HEK293 (cell line): ENCODE results near the gene PALM.

Source experiments
- SCRT1 ChIP-seq: fragments of 450-650 bp; formaldehyde crosslinking; IDR thresholded peaks from 2 replicates; pipeline ENCODE4 v1.5.1; 2016; ENCODE audit warnings: missing biosample characterization, missing genetic modification characterization, borderline replicate concordance
- ZFP3 ChIP-seq: fragments of 450-650 bp; formaldehyde crosslinking; IDR thresholded peaks from 2 replicates; pipeline ENCODE4 v1.5.1; 2016; ENCODE audit warnings: low read depth, missing biosample characterization, missing genetic modification characterization
- ZNF239 ChIP-seq: fragments of 450-650 bp; formaldehyde crosslinking; IDR thresholded peaks from 2 replicates; pipeline ENCODE4 v1.5.1; 2016; ENCODE audit warnings: missing biosample characterization, missing genetic modification characterization
- ZNF24 ChIP-seq: fragments of 450-650 bp; formaldehyde crosslinking; IDR thresholded peaks from 2 replicates; pipeline ENCODE4 v1.5.1; 2016; ENCODE audit warnings: missing biosample characterization, missing genetic modification characterization
- ZNF324 ChIP-seq: fragments of 450-650 bp; formaldehyde crosslinking; IDR thresholded peaks from 2 replicates; pipeline ENCODE4 v1.5.1; 2016; ENCODE audit warnings: missing biosample characterization, missing genetic modification characterization
- ZNF433 ChIP-seq: fragments of 450-650 bp; formaldehyde crosslinking; IDR thresholded peaks from 2 replicates; pipeline ENCODE4 v1.5.1; 2016; ENCODE audit warnings: missing biosample characterization, missing genetic modification characterization, low read depth
- ZNF701 ChIP-seq: fragments of 450-650 bp; formaldehyde crosslinking; IDR thresholded peaks from 2 replicates; pipeline ENCODE4 v1.5.1; 2016; ENCODE audit warnings: missing biosample characterization, missing genetic modification characterization
- TF ChIP-seq, protein P1 (sequence below): fragments of 450-650 bp; formaldehyde crosslinking; IDR thresholded peaks from 2 replicates; pipeline ENCODE4 v1.5.1; 2016; ENCODE audit warnings: missing biosample characterization, missing genetic modification characterization, low read depth
- TF ChIP-seq, protein P2 (sequence below): fragments of 450-650 bp; formaldehyde crosslinking; IDR thresholded peaks from 2 replicates; pipeline ENCODE4 v1.5.1; 2016; ENCODE audit warnings: missing biosample characterization, missing genetic modification characterization
- TF ChIP-seq, protein P3 (sequence below): fragments of 450-650 bp; formaldehyde crosslinking; IDR thresholded peaks from 2 replicates; pipeline ENCODE4 v1.5.1; 2016; ENCODE audit warnings: missing biosample characterization, missing genetic modification characterization
- TF ChIP-seq, protein P4 (sequence below): fragments of 450-650 bp; formaldehyde crosslinking; IDR thresholded peaks from 2 replicates; pipeline ENCODE4 v1.5.1; 2016; ENCODE audit warnings: missing biosample characterization, missing genetic modification characterization

DNA sequence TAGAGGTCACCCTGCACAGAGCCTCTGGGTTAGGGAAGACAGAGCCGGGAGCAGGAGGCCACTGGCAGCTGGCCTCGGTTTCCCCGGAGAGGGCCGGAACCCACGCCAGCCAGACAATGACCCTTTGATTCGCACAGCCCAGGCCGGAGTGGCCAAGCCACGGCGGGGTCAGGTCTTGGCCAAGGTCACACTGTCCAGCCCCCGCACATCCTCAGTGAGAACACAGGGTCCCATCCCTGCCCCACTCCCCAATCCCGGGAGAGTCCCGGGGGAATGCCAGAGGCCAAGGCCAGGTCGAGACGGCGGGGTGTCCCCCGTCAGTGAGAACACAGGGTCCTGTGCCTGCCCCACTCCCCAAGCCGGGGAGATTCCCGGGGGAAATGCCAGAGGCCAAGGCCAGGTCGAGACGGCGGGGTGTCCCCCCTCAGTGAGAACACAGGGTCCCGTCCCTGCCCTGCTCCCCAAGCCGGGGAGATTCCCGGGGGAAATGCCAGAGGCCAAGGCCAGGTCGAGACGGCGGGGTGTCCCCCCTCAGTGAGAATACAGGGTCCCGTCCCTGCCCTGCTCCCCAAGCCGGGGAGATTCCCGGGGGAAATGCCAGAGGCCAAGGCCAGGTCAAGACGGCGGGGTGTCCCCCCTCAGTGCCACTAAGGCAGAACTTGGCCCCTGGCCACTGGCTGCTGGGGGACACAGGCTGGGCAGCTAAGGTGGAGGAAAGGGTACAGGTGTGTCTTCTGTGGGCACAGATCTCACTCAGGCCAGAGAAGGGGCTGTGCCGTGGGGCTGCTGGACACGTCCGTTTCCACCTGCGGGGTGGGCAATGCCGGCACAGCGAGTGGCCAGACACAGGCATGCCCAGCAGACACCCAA, 34.2 kb upstream of the PALM start:
- TF ChIP-seq, protein P1, sequence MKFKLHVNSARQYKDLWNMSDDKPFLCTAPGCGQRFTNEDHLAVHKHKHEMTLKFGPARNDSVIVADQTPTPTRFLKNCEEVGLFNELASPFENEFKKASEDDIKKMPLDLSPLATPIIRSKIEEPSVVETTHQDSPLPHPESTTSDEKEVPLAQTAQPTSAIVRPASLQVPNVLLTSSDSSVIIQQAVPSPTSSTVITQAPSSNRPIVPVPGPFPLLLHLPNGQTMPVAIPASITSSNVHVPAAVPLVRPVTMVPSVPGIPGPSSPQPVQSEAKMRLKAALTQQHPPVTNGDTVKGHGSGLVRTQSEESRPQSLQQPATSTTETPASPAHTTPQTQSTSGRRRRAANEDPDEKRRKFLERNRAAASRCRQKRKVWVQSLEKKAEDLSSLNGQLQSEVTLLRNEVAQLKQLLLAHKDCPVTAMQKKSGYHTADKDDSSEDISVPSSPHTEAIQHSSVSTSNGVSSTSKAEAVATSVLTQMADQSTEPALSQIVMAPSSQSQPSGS: no peak
- TF ChIP-seq, protein P2, sequence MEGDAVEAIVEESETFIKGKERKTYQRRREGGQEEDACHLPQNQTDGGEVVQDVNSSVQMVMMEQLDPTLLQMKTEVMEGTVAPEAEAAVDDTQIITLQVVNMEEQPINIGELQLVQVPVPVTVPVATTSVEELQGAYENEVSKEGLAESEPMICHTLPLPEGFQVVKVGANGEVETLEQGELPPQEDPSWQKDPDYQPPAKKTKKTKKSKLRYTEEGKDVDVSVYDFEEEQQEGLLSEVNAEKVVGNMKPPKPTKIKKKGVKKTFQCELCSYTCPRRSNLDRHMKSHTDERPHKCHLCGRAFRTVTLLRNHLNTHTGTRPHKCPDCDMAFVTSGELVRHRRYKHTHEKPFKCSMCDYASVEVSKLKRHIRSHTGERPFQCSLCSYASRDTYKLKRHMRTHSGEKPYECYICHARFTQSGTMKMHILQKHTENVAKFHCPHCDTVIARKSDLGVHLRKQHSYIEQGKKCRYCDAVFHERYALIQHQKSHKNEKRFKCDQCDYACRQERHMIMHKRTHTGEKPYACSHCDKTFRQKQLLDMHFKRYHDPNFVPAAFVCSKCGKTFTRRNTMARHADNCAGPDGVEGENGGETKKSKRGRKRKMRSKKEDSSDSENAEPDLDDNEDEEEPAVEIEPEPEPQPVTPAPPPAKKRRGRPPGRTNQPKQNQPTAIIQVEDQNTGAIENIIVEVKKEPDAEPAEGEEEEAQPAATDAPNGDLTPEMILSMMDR (tag by site-specific recombination): no peak
- TF ChIP-seq ZNF239 (no peak), ZNF433 (tag by site-specific recombination) (no peak), ZFP3 (no peak), ZNF701 (no peak), SCRT1 (no peak), ZNF24 (tag by site-specific recombination) (no peak), ZNF324 (tag by site-specific recombination) (no peak)
- TF ChIP-seq, protein P3, sequence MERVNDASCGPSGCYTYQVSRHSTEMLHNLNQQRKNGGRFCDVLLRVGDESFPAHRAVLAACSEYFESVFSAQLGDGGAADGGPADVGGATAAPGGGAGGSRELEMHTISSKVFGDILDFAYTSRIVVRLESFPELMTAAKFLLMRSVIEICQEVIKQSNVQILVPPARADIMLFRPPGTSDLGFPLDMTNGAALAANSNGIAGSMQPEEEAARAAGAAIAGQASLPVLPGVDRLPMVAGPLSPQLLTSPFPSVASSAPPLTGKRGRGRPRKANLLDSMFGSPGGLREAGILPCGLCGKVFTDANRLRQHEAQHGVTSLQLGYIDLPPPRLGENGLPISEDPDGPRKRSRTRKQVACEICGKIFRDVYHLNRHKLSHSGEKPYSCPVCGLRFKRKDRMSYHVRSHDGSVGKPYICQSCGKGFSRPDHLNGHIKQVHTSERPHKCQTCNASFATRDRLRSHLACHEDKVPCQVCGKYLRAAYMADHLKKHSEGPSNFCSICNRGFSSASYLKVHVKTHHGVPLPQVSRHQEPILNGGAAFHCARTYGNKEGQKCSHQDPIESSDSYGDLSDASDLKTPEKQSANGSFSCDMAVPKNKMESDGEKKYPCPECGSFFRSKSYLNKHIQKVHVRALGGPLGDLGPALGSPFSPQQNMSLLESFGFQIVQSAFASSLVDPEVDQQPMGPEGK (tag by site-specific recombination): no peak
- TF ChIP-seq, protein P4, sequence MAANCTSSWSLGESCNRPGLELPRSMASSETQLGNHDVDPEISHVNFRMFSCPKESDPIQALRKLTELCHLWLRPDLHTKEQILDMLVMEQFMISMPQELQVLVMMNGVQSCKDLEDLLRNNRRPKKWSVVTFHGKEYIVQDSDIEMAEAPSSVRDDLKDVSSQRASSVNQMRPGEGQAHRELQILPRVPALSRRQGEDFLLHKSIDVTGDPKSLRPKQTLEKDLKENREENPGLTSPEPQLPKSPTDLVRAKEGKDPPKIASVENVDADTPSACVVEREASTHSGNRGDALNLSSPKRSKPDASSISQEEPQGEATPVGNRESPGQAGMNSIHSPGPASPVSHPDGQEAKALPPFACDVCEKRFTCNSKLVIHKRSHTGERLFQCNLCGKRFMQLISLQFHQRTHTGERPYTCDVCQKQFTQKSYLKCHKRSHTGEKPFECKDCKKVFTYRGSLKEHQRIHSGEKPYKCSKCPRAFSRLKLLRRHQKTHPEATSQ: no peak
